ENCODE data around the gene TREML1.

The TREML1 gene

GRCh38 chr6:41103847-41104246 is 50.3 kb downstream of the TREML1 start:
- TF ChIP-seq, protein P1, sequence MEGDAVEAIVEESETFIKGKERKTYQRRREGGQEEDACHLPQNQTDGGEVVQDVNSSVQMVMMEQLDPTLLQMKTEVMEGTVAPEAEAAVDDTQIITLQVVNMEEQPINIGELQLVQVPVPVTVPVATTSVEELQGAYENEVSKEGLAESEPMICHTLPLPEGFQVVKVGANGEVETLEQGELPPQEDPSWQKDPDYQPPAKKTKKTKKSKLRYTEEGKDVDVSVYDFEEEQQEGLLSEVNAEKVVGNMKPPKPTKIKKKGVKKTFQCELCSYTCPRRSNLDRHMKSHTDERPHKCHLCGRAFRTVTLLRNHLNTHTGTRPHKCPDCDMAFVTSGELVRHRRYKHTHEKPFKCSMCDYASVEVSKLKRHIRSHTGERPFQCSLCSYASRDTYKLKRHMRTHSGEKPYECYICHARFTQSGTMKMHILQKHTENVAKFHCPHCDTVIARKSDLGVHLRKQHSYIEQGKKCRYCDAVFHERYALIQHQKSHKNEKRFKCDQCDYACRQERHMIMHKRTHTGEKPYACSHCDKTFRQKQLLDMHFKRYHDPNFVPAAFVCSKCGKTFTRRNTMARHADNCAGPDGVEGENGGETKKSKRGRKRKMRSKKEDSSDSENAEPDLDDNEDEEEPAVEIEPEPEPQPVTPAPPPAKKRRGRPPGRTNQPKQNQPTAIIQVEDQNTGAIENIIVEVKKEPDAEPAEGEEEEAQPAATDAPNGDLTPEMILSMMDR (IDR thresholded peaks at IDR 0.05), result no peak
- H3K4me2 ChIP-seq (ENCODE audit: low read length), result no peak overlapping the region
- no peak overlapping the region for H2AFZ ChIP-seq
- H3K4me3 ChIP-seq (ENCODE audit: low read depth, low read length), result no peak overlapping the region
- no peaks in the 10 kb centered on the region for H3K36me3 ChIP-seq (ENCODE audit: control insufficient read depth, insufficient read depth, low read length)
- H3K4me1 ChIP-seq, result no peaks in the 10 kb centered on the region
- H3K9ac ChIP-seq, result no peak overlapping the region
- H3K27ac ChIP-seq, result no peak overlapping the region
- no peaks in the 10 kb centered on the region for H3K79me2 ChIP-seq
- H3K27me3 ChIP-seq (ENCODE audit: control insufficient read depth, insufficient read depth, low read length), result no peaks in the 10 kb centered on the region
- no peaks in the 10 kb centered on the region for H3K9me3 ChIP-seq (ENCODE audit: control insufficient read depth, low read length)

DNA sequence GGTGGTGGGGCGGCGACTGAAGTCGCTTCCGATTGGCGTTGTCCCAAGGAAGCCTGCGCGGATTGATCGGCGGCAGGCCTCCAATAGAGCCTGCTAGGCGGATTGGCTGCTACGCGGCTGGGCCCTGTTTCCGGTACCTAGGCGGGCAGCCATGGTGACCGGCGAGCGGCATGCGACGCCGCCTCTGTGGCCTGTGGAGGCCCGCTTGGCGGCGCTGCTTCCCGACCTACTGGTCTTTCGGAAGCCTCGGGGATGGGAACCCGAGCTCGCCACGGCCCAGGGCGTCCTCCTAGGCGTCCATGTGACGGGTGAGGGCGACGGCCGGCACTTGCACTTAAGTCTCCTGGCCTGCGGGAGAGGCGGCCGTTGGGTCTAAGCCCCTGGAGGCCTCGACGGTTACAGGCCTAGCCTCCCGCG is 53.3 kb downstream of the TREML1 start:
- no peaks in the 10 kb centered on the region for H3K36me3 ChIP-seq (ENCODE audit: control insufficient read depth, insufficient read depth, low read length)
- H3K4me1 ChIP-seq, result no peaks in the 10 kb centered on the region
- H3K27me3 ChIP-seq (ENCODE audit: control insufficient read depth, insufficient read depth, low read length), result no peaks in the 10 kb centered on the region
- H2AFZ ChIP-seq, result no peak overlapping the region
- no peaks in the 10 kb centered on the region for H3K9me3 ChIP-seq (ENCODE audit: control insufficient read depth, low read length)
- no peak overlapping the region for H3K27ac ChIP-seq
- TF ChIP-seq, protein P1 (IDR thresholded peaks at IDR 0.05), result no peak
- no peak overlapping the region for H3K4me3 ChIP-seq (ENCODE audit: low read depth, low read length)
- no peak overlapping the region for H3K9ac ChIP-seq
- no peak overlapping the region for H3K4me2 ChIP-seq (ENCODE audit: low read length)
- H3K79me2 ChIP-seq, result no peaks in the 10 kb centered on the region

Measured in parathyroid adenoma (tissue), 2 donors.